GM19395 (cell line): ENCODE measurements around the gene COL4A4.
"Not testable (repeated sequence)": the region's sequence is repeated elsewhere in the genome, so short reads cannot be mapped to it uniquely, and the experiment has no call there.

Source experiments
- ATAC-seq: cut with Tn5 transposase; IDR thresholded peaks from one replicate; pipeline ENCODE4 v1.9.1; 2021; ENCODE audit warnings: mild to moderate bottlenecking, moderate library complexity; ENCODE audit not compliant: unreplicated experiment

COL4A4 gene

DNA sequence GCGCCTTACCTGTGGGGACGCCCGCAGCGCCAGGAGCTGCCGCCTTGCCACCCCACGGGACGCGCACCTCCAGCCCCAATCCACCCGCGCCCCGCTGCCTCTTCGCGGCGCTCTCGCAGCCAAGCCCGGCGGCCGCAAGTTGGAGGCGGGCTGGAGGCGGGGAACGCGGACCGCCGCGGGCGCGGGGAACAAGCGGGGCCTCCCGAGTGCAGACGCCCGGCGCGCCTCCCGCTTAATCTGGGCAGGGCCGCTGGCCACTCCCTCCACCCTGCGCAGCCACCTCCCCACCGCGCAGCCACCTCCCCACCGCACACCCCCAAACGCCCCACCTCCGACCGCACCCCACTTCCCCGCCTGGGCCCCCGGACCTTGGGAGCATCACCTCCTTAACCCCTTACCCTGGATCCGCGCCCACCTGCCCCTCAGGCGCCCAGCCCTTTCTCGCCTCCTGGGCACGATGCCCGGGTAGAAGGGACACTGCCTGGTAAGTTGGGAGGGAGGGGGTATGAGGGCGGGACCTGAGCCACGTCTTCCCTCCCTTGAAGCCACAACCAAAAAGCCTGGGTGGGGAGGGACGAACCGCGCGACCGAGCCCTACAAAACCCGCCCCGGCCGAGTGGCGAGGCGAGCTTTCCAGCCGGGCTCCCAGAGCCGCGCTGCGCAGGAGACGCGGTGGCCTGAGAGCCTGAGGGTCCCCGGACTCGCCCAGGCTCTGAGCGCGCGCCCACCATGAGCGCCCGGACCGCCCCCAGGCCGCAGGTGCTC lies at the start of gene COL4A4, which contains the start of gene COL4A3:
TSS of gene COL4A4 (minus strand) at position 208 of the 765 bp plus-strand sequence. CDS start 16,722 bp downstream, outside the sequence.
TSS of gene COL4A3 (plus strand) at position 627 of the 765 bp plus-strand sequence. CDS start at position 730, 103 bp downstream.
- peak; percentile 39 for ATAC-seq

DNA sequence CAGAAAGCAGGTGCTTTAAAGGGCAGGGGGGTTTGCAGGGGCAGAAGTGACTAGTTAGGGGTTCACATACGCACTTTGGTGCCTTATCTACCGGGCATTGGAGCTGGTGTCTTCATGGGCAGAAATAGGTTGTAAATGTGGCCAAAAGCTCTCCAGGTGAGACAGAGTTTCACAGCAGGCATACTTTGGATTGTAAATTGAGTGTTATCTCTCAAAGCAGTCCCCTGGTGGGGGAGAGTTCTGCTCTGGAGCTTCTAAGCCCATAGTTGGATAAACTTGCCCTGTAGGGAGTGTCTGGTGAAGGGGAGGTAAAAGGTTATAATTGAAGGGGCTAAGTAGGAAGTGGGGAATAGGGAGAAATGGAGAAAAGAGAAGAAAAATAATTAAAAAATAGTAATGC lies 43.6 kb upstream of the COL4A4 start:
- no peak for ATAC-seq

DNA sequence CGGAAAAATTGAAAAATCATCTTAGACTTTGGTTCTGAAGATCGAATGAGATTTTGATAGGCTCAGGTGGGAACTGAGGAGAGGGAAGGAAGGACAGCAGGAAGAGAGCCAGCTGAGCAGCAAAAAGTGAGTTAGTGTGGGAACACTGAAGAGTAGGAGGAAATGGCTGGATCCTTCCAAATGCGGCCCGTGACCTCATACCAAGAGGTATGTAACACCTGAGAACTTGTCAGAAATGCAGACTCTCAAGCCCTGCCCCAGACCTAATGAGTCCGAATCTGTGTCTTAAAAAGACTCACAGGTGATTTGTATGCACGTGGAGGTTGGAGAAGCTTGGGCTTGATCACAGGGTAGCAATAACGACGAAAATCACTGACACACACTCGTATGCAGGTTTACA lies 42.4 kb upstream of the COL4A4 start:
- ATAC-seq, result no peak

DNA sequence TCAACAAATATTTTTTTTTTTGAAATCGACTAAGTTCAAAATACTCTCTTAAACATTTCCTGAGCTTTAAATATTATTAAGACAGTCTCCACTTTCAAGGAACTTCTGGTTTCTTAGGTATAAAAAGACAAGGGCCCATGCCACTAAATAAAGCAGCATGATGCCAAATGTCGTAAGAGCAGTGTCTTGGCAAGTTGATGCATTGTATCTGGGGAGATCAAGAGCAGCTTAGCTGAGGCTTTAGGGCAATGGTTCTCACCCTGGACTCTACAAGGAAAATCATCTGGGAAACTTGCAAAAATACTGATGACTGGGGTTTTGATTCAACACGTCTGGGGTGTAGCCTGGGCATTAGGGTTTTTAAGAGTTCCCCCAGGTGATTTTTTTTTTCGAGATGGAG lies 41.7 kb upstream of the COL4A4 start:
- ATAC-seq, result no peak

DNA sequence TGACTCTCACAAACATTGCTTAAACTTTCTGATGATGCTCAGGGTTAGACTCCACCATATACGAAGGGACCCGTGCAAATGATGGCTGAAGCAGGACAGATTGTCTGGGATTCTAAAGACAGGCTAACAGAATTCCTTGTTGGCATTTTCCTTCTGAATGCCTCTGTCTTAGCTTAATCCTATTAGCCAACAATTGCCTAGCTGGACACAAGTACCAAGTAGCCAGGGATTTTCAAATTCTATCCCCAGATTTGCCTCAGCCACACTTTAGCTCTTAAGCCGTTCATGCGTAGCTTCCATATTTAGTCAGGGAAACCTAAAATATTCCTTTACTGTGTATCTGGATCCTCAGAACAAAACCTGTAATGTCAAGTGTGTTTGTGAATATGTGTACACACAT lies 40.4 kb upstream of the COL4A4 start:
- ATAC-seq, result no peak

DNA sequence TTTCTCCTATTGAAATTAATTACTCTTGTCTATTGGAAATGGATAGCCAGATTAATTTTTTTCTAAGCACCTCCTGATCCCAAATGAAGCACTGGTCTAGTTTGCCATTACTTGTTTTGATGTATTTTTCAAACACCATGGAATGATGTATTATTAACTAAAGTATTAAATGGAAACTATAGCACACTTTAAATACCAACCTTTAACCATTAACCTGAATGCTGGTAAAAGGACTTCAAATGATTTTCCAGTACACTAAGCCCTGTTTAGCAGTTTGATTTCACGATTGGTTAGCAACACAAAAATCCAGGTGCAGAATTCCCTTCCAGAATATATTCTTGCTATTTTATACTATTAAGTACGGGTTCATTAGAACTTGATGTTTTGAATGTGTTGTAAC lies 37.8 kb upstream of the COL4A4 start:
- ATAC-seq, result no peak

DNA sequence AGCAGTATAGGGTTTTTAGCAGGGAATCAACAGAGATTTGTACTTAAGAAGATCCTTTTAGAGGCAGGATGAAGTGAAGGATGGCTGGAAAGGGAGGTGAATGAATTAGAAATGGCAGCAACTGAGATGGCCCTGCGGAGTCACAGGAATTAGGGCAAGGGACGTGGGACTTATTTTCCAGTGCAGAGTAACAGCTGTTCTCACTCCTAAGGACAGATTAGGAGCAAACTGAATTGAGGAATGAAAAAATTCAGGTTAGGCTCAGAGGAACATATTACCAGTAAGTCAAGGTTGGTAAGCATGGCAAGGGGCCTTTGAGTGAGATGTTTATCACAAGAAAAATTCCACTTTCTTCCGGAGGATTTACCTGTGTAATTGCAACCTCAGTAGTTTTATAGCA lies 34.9 kb upstream of the COL4A4 start:
- ATAC-seq, result no peak

DNA sequence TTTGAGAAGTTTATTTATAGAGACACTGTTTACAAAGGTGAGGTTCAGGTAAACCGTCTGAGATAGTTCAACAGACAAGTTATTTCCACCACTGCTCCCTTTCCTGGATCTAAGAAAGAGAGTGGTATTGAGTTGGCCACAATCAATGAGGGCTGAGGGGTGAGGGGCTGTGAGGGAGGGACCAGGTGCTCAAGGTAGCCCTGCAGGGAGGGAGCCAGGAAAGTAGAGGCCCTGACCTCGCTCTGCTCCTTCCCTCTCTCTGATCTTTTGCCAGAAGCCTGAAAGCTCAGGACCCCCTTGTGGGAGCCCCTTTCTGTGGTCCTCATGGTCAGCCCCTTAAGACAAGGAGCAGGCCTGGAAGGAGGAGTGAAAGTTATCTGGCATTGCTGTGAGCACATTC lies 30.2 kb upstream of the COL4A4 start:
- no peak for ATAC-seq

DNA sequence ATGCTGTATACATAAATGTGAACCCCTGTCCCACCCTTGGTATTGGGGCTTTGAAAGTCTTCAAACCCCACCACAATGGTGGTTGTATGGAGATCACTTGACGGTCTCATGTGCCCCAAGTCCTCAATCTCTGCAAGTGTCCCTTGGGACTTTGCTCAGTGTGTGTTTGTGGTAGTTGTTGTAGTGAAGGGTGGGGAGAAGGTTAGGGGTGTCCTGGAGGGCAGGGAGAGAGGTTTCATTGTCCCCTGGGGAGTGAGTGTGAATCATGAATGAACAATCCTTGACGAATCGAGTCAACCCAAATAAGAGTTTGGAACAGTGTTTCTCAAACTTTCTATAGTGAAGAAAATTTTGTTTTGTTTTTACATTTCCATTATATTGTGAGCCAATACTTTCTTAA lies 28.5 kb upstream of the COL4A4 start:
- no peak for ATAC-seq

DNA sequence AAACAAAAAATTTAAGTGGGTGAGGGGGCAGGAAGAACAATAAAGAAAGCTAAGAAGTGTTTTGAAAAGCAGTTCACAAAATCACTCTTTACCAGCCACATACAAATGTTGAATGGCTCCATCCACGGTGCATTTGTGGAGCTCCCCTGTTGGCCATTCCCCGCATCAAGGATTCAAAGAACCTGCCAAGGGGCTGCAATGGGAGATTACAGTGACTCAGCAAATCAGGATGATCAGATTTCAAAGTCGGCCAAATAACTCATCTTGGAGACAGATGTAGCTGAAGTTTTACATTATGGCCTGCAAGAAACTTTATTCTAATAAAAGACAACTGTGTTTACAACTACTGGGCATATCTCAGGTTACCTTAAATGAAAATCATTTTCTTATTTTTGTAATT lies 27.4 kb upstream of the COL4A4 start:
- ATAC-seq, result no peak

DNA sequence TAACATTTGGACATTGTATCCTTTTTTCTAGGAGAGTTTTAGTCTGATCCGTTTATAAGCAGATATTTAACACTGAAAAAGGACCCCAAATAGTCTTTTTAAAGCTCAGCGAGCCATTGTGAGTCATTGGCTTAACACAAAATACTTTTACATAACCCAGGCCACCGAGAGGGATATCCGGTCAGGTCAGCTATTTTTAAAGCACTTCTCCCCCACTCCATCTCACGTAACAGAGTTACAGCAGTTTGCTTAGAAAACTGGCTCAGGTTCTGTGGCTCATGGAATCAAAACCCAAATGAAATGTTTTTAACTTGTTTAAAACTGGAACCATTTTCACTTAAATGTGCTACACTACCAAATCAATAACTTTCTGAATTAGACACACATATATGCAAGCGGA lies 24.3 kb upstream of the COL4A4 start:
- ATAC-seq, result peak; percentile 65

DNA sequence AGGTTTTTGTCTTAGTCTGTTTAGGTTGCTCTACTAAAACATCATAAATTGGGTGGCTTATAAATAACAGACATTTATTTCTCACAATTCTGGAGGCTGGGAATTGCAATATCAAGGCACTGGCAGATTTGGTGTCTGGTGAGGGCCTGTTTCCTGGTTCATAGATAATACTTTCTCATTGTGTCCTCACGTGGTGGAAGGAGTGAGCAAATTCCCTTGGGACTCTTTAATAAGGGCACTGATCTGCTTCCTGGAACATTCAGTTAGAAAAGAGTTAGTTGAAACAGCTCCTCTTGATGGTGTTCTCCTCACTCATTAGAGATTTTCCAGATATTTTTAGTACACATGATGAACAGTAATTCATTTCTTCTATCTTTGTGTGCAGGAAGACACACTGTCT lies 22.7 kb upstream of the COL4A4 start:
- ATAC-seq, result no peak

DNA sequence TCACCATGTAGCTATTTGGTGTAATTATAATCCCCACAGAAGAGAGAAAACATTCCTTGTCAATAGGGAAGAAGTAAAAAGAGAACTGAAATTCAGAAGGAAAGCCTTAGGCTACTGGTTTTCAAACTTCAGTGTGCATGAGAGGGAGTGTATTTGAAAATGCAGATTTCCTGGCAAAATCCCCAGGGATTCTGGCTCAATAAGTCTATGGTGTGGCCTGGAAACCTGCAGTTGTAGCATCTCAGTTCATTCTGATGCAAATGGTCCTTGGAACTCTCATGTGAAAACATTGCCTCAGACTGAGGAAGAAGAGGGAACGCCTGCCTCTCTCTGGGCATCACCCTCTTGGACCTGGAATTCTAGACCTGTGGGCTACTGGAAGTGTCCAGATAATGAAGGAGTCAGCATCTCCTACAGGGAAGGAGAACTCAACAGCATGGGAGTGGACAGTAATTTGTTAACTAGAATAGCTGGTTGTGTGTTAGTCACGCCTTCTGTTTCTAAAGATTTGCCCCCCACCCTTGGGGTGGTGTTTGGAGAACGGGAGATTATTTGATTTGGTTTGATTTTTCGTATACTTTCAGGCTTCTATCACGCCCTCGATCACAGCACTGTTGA lies 21.7 kb upstream of the COL4A4 start:
- no peak for ATAC-seq

DNA sequence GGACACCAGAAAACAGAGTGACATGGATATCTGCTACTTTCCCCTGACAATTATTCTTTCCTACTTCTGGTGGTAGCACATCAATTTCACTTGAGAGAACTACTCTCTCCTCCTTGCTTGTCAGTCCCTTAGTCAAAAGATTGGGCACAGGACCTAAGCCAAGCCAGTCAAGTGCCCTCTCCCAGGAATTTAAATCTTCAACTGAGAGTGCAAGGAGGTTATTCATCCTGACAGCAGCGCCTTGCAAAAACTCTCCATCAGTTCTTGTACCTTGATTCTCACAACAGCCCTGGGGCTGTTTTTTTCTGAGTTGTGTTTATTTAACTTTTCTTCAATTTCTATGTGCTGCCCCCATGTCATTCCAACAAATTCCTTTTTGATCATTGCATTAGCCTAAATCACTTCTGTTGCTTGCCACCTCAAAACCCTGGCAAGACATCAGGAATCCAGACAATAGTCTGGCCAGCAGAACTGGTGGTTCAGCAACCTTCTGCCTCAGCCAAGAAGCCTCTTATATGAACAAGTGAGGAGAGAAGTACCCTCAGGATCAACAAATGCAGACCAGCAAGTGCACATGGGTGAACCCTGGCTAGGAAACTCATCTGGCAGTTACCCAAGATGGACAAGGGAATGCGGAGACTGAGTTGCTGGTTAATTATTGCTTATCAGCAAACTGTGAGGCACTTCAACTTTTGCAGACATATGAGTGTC lies 19.8 kb upstream of the COL4A4 start:
- ATAC-seq, result no peak

DNA sequence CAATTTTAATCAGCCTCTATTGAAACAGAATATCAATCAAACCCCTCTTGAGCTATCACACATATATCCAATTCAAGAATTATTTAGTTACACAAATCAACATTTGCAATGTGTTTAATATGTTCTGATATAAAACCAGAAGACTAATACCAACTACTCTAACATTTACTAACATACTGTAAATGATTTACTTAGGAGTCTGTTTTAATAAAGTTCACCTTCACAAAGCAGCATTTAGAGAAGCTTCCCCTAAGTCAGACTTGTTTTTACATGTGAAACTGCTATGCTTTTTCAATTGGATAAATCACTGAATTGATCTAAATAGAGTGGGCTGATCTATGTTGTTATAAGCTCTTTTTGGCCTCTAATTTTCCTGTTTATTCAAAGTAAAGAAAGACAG lies 18.8 kb upstream of the COL4A4 start:
- no peak for ATAC-seq

DNA sequence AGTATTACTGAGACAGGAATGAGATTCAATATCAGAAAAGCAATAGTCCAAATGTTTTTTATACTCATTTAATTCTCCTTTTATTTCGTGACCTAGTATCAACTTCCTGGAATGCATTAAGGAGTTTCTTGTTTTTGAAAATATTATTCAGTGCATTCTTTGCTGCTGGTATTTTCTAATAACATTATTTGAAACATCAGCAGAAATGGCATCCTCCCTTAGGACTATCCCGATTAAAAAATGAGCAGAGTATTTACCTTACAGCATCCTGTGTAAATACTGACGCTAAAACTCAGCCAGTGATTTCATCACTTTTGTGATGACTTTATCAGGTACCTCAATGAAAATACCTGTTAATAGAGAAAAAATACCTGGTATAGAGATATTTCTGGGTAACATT lies 16.8 kb upstream of the COL4A4 start:
- ATAC-seq, result no peak

DNA sequence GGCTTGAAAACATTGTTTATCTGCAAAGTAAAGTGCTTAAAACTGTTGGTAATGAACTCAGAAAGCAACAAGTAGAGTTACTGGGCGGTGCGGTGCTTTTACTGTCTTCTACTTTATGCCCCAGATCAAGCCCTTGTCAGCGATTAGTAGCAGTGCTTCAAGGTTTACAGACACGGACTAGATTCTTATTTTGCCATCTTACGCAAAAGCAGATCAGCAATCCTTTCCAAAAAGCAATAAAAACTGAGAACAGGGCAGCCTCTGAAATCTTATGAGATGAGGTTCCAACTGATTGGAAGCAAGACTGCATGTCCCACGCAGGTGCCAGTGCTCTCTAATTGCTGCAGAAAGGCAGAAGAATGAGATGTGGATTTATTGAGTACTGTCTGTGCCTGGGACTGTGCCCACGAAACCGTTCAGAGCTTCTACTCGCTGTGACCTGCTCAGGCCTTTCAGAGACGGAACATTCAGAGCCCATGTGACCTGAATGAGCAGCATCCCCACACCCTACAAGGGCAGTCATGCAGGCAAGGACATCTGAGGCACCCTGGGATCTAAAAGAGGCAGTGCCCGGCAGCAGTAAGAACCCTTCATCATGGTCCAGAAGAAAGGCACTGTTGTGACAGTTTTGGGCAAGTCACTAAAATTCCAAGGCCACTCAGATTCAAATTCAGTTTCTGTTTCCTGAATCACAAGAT lies 16.1 kb upstream of the COL4A4 start:
- ATAC-seq, result no peak

DNA sequence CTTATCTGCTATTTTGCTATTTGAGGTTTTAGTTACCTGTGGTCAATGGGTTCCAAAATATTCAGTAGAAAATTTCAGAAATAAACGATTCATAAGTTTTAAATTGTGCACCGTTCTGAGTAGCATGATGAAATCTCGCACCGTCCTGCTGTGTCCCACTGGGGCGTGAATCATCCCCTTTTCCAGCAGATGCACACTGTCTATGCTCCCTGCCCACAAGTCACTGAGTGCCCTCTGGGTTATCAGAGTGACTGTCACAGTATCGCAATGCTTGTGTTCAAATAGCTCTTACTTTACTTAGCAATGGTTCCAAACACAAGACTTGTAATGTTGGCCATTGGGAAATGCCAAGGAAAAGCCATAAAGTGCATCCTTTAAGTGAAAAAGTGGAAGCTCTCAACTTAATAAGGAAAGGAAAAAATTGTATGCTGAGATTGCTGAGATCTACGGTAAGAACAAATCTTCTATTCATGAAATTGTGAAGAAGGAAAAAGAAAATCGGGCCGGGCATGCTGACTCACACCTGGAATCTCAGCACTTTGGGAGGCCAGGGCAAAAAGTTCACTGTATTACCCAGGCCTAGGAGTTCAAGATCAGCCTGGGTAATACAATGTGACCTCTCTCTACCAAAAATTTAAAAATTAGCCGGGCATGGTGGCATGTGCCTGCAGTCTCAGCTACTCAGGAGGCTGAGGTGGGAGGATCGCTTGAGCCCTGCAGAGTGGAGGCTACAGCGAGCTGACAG lies 13.8 kb upstream of the COL4A4 start:
- ATAC-seq, result no peak

DNA sequence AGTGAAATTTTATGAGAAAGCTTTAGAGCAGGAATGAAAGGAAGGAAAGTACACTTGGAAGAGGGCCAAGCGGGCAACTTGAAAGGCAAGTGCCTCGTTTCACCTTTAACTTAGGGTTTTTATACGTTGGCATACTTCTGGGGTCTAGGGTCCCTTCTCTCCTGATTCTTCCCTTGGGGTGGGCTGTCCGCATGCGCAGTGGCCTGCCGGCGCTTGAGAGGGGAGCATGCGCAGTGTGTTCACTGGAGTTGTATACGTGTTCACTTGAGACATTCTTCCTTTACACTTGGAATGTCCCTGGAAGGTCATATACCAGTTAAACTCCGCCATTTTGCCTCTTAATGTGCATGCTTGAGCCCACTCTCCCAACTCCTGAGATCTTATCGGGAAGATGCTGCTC lies 7.8 kb upstream of the COL4A4 start:
- ATAC-seq, result not testable (repeated sequence)

DNA sequence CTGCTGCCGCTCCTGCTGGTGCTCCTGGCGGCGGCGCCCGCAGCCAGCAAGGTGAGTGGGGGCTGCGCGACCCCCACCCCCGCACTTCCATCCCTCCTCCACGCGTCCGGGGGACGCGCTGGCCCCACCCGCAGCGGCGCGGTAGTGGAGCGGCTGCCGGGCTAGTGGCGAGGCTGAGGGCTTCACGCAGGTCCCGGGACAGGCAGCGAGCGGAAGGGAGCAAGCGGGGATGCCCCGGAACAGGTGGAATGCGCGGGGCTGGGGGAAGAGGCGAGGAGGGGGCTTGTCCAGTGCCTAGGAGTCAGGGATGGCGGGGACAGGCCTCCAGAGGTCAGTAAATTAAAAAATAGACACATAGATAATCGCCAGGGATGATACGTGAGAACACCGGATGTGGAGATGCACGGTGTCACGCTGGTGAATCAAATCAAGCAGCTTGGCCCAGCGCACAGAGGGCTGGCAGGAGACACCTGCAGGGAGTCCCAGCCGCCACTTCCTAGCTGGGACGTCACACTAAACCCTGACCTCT lies 822 bp upstream of the COL4A4 start:
- peak; percentile 81 for ATAC-seq
